Stimulated activated CD8-positive, alpha-beta memory T cell treated with anti-CD3 and anti-CD28 coated beads, Interleukin-15, amount 100 ng/mL, for 4 hours (primary cell): ENCODE measurements around the gene SLC45A1.

ENCODE experiments used
- DNase-seq, 2 donors: peaks; one replicate each; pipeline ENCODE4 v3.0.0-alpha.2; 2020; ENCODE audit warnings: low read depth in 2 of 2

SLC45A1 gene

DNA sequence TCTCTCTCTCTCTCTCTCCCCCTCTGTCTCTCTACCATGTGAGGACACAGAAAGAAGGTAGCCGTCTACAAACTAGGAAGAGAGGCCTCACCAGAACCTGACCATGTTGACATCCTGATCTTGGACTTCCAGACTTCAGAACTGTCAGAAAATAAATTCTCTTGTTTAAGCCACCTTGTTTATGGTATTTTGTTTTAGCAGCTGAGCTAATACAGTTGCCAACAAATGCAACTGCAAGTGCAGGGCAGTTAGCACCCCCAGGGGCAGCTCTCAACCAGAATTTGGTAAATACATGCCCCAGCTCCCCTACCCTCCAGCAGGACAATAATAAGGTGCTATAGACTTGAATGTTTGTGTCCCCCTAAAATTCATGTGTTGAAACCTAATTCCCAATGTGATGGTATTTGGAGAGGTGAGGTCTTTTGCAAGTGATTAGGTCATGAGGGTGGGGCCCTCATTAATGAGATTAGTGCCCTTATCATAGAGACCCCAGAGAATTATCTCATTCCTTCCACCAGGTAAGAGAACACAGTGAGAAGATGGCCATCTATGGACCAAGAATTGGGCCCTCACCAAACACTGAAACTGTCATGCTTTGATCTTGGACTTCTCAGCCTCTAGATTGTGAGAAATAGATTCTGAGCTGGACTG is 6.7 kb upstream of the SLC45A1 start:
- no peak for DNase-seq

- DNase-seq, result no peak
Measured at GRCh38 chr1:8312235-8313218, 5.4 kb upstream of the SLC45A1 start.

DNA sequence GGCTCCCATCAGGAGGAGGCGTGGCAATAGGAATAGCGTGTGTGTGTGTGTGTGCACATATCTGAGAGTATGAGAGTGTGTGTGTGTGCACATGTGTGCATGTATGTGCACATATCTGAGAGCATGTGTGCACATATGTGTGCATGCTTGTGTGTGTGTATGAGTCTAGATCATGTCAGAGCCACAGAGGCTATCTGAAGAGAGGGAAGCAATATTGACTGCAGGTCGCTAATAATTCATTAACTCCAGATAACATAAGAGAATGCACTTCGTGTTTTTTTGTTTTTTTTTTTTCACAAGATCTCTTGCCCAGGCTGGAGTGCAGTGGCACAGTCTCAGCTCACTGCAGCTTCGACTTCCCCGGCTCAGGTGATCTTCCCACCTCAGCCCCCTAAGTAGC is 4.7 kb upstream of the SLC45A1 start:
- no peak for DNase-seq

GRCh38 chr1:8314346-8315280 is 3.3 kb upstream of the SLC45A1 start:
- DNase-seq, result no peak

DNA sequence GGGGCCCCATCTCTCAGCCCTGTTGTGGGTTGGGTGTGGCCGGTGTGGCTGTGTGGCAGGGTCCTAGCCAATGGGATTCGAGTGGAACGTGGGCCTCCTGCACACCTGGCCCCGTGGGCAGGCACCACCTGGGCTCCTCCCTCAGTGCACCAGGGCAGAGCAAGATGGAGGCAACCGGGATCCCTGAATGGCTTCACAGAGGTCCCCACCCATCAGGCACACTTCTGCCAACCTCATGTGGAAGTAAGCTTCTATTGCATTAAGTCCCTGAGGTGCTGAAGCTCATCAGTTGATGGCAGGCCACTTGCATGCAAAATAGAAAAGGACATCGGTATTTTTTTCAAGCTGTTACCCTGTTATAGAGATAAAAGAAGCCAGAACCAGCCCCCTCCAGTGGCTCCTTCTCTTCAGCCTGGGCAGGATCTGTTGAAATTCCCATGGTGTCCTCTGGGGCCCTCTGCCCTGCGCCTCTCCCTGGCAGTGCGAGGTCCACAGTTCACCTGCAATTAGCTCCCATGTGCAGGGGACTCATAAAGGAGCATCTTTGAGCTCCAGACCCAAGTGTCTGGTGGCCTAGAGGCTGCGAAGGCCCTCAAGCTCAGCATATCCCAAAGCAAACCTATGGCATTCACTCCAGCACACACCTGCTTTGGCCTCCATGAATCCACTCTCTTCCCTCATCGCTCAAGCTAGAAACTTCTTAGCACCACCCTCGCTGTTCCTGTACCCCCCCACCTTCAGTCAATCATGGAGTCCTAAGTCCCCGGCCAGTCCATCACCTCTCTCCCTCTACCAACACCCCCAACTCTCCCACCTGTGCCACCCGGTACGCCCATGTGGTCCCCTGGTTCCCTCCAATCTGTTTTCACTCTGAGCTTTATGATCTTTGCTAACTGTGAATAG is 2.1 kb upstream of the SLC45A1 start:
- DNase-seq, result no peak

DNA sequence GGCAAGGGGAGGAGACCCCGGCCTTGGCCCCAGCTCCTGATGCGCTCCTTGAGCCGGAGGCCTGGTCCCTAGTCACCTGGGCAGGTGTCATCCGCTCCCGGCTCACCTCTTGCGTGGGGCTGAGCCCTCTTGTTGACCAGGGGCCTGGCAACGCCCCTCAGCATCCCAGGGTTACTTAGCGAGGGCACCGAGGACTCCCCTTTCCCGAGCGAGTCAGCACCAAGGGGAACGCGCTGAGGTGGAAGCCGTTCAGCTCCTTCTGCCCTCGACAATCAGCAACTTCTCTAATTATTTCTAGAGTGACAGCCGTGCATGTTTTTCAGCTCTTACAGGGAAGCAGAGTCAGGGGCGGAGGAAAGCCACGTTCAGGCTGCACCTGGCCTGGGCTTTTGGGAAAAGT is 522 bp downstream of the SLC45A1 start:
- DNase-seq, result no peak

- DNase-seq, result no peak
Measured at GRCh38 chr1:8321612-8322011, 3.7 kb downstream of the SLC45A1 start.

- no peak for DNase-seq
Measured at GRCh38 chr1:8323706-8324105, 5.8 kb downstream of the SLC45A1 start.

GRCh38 chr1:8324176-8324810 is 6.4 kb downstream of the SLC45A1 start:
- no peak for DNase-seq

GRCh38 chr1:8325771-8326170 is 7.9 kb downstream of the SLC45A1 start:
- no peak for DNase-seq

- no peak for DNase-seq
Measured at GRCh38 chr1:8326265-8326664, 8.4 kb downstream of the SLC45A1 start.

- DNase-seq, result no peak
Measured at GRCh38 chr1:8328271-8328670, 10.4 kb downstream of the SLC45A1 start.

DNA sequence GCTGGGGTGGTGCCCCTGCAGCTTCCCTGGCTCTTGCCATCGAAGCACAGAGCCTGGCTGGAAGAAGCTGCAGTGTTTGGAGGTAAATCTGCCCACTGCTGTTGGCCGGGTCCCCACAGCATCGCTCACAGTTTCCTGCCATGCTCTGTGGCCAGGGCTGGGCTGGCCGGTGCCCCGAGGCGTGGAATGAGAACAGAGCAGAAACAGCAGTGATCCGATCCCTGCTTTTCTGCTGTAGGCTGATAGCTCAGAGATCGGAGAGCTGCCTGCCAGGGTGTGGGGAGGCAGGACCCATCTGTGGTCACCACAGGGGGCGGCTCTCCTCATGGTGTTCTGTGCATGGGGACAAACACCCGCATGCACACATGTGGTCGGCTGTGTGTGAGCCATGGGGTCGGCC is 11.5 kb downstream of the SLC45A1 start:
- no peak for DNase-seq

DNA sequence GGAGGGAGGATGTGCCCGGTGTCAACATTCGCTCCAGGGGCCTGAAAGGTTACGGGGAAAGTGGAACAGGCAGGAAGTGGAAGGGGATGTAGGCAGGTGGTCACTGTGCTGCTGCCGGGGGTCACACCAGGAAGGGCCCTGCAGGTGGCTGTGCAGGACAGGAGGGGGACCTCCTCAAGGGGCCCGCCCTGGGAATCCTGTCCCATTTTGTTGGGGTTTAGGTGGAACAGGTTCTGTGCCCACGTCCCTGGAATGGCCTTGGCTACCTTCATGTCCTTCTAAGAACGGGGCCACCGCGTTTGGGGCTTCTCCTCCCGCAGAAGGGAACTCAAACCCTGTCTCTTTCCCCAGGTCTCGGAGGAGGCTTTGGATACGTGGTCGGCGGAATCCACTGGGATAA is 11.9 kb downstream of the SLC45A1 start:
- DNase-seq, result no peak

DNA sequence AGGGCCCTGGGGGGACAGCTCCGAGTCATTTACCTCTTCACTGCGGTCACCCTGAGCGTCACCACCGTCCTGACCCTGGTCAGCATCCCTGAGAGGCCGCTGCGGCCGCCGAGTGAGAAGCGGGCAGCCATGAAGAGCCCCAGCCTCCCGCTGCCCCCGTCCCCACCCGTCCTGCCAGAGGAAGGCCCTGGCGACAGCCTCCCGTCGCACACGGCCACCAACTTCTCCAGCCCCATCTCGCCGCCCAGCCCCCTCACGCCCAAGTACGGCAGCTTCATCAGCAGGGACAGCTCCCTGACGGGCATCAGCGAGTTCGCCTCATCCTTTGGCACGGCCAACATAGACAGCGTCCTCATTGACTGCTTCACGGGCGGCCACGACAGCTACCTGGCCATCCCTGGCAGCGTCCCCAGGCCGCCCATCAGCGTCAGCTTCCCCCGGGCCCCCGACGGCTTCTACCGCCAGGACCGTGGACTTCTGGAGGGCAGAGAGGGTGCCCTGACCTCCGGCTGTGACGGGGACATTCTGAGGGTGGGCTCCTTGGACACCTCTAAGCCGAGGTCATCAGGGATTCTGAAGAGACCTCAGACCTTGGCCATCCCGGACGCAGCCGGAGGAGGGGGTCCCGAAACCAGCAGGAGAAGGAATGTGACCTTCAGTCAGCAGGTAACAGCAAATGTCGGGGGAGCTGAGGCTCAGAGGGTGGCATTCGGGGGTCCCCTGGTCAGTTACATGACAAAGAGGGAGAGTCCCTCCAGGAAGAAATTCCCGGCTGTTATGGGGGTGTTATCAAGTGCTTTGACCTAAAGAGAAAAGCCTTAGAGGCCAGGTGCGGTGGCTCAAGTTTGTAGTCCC is 12.6 kb downstream of the SLC45A1 start:
- DNase-seq, result no peak

GRCh38 chr1:8332806-8333205 is 14.9 kb downstream of the SLC45A1 start:
- DNase-seq, result no peak

DNA sequence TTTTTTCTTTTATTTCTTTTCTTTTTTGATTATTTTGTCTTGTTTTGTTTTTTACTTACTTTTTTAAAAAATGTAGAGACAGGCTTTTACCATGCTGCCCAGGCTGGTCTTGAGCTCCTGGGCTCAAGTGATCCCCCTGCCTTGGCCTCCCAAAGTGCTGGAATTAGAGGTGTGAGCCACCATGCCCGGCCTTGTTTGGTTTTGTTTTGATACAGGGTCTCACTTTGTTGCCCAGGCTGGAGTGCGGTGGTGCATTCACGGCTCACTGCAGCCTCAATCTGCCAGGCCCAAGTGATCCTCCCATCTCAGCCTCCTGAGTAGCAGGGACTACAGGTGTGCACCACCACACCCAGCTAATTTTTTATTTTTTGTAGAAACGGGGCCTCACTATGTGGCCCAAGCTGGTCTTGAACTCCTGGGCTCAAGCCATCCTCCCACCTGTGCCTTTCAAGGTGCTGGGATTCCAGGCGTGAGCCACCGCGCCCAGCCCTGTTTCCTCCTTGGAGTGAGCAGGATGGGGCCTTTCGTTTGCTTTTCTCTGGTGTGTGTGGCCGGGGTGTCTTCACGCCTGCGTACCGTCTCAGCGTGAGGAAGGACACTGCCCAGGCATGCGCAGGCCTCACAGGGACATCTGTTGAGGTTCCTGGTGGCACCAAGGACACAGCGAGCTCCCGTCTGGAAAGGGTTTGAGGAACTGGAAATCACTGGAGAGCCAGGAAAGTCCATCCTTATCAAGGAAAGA is 15.5 kb downstream of the SLC45A1 start:
- DNase-seq, result no peak

- DNase-seq, result no peak
Measured at GRCh38 chr1:8334106-8334851, 16.4 kb downstream of the SLC45A1 start.
